GM21515 (cell line): ENCODE results near the gene SHROOM2.

Source experiments
- ATAC-seq: cut with Tn5 transposase; IDR thresholded peaks from one replicate; pipeline ENCODE4 v1.9.1; 2021; ENCODE audit not compliant: unreplicated experiment

The SHROOM2 gene

GRCh38 chrX:9992061-9992460 lies 205.8 kb downstream of the SHROOM2 start:
- ATAC-seq, result no peak

GRCh38 chrX:9992724-9993123 lies 206.5 kb downstream of the SHROOM2 start:
- no peak for ATAC-seq

GRCh38 chrX:9995855-9996339 lies 209.7 kb downstream of the SHROOM2 start:
- no peak for ATAC-seq

GRCh38 chrX:9997041-9997440 lies 210.8 kb downstream of the SHROOM2 start:
- no peak for ATAC-seq

- no peak for ATAC-seq
Observed at GRCh38 chrX:9997524-9997923, 211.3 kb downstream of the SHROOM2 start.
